ENCODE results near the gene RAC2. TPM values are rescaled to one million over a fixed set of nuclear protein-coding genes. Genes with fewer than 3 reads are reported as not detected.
"Not testable (repeated sequence)": the region's sequence is repeated elsewhere in the genome, so short reads cannot be mapped to it uniquely, and the experiment has no call there.

Gene RAC2
- total and polyA plus RNA-seq, 5 experiments from 2014 or later, result 295 to 1,115 (median 740) TPM

DNA sequence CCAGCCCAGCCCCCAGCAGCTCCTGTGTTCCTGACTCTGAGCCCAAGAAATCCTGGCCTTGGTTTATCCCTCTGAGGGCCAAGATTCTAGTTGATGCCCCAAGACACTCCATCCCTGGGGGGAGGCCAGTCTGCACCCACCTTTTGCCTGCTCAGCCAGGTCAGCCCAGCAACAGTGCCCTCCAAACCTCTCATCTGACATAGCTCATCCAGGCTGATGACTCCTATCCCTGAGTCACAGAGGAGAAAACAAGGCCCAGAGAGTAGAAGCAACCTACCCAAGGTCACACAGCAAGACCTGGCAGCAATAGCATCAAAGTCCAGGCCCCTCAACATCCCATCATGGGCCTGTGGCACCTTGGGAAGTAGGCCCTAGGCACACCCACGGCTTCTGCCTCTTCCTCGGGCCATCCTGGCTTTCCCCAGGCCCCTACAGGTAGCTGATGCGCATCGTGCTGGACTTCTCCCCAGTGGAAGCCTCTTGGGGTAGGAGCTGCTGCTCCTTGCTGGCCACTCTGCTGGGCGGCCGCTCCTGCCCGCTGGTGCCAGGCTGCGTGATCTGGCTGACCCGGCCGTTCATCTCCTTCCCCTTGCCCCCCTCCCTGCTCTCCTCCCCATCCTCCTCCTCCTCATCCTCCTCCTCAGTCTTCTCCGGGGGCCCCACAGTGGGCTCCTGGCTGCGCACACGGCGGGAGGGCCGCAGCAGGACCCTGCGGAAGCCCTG, 37.8 kb downstream of the RAC2 start:
- DNase-seq, result peak in 1 of 10 donors; percentile 47

GRCh38 chr22:37205046-37205445, 39.0 kb downstream of the RAC2 start:
- Mint-ChIP-seq H3K4me1 (peaks cover 31 to 86% (median 75%) of the 10 kb centered on the region in 4 donors), H3K9me3 (no peaks in the 10 kb centered on the region), H3K4me3 (peak overlapping the region in 2 of 10 donors; percentile 22 to 26), H3K27ac (peak overlapping the region; percentile 57 to 92 (median 80)), H3K36me3 (no peaks in the 10 kb centered on the region), H3K27me3 (no peaks in the 10 kb centered on the region)
- ATAC-seq, result no peak
- POLR2A ChIA-PET, result interaction anchor here (1.3 to 31.6 kb wide), 3 partner anchors 8 to 36 kb away, joined by 3 to 1090 read pairs (median 308); partner anchors contain the start of gene RAC2
- DNase-seq, result no peak

More for the DNA sequence above, 37.8 kb downstream of the RAC2 start:
- ATAC-seq, result no peak
- Mint-ChIP-seq H3K27ac (peak overlapping the region; percentile 49 to 92 (median 78)), H3K4me1 (peaks cover 34 to 92% (median 74%) of the 10 kb centered on the region in 4 donors), H3K27me3 (no peaks in the 10 kb centered on the region), H3K36me3 (no peaks in the 10 kb centered on the region), H3K4me3 (peak overlapping the region in 3 of 10 donors; percentile 7 to 66 (median 22)), H3K9me3 (no peaks in the 10 kb centered on the region)
- POLR2A ChIA-PET, result interaction anchor here (0.7 to 31.6 kb wide), 6 partner anchors 7 to 54 kb away, joined by 3 to 1090 read pairs (median 4); partner anchors contain the start of gene RAC2

DNA sequence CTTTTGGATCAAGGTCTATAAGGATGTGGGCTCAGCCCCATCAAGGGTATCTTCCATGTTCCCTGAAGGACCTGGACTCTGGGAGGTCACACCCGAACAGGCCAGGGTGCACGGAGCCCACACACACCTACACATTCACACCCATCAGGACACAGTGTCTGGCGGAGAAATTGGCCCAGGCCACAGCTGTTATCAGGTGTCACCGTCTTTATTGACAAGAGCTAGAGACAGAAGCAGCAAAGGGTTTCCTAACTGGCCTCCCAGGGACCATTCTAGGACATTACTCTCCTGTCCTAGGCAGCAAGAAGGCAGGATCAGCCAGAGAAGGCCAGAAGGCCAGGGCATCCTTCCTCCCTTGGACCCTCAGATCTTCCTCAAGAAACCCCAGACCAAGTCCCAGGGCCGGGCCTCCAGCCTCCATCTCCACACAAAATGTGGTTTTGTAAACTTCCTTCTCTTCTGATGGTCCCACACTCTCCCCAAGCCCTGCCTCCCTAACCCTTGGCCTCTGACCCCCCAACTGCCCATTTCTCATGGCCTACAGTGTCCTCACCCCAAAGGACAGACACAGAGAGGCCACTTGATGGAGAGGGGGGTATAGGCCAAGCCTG, 39.9 kb downstream of the RAC2 start:
- no peak overlapping the region for H3K4me3 Mint-ChIP-seq
- peak in 1 of 10 donors; percentile 36 for DNase-seq
- H3K4me1 Mint-ChIP-seq, result peaks cover 28 to 87% (median 76%) of the 10 kb centered on the region in 4 donors
- H3K36me3 Mint-ChIP-seq, result no peaks in the 10 kb centered on the region
- H3K9me3 Mint-ChIP-seq, result no peaks in the 10 kb centered on the region
- H3K27me3 Mint-ChIP-seq, result no peaks in the 10 kb centered on the region
- ATAC-seq, result no peak
- peak overlapping the region in 7 of 10 donors; percentile 53 to 84 (median 72) for H3K27ac Mint-ChIP-seq
- POLR2A ChIA-PET, result interaction anchor here (16.8 to 31.6 kb wide), 2 partner anchors 17 to 37 kb away, joined by 308 to 1090 read pairs; partner anchors contain the start of gene RAC2

DNA sequence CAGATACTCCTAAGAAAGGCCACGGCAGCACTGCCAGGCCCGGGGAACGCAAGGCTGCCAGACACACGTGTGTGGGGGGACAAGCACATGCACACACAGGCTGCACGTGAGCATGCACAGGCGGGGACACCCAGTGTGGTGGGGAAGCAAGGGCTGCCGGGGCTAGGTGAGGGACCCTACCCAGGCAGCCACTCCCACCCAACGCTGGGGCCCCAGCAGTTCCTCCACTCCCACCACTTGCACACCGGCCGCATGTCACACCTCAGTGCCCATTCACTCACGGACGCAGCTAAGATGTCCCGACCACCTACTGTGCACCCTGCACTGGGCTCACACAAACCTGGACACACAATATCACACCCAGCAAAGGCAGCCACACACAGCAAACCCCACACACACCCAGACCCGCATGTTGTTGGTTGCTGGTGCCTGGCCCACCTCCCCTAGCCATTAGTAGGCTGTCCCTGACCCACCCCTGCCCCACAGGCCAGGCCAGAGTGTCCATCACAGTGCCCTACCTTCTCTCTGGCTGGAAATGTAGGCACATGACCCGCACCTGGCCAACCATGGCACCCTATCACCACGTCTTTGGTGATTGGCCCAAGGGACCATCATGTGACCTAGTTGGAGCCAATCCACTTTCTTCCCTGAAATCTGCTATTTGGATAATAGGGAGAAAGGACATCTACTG, 40.6 kb downstream of the RAC2 start:
- H3K27me3 Mint-ChIP-seq, result no peaks in the 10 kb centered on the region
- H3K4me3 Mint-ChIP-seq, result peak overlapping the region in 1 of 10 donors; percentile 26
- no peaks in the 10 kb centered on the region for H3K36me3 Mint-ChIP-seq
- no peak for ATAC-seq
- POLR2A ChIA-PET, result interaction anchor here (16.8 to 31.6 kb wide), 2 partner anchors 17 to 38 kb away, joined by 308 to 1090 read pairs; partner anchors contain the start of gene RAC2
- H3K4me1 Mint-ChIP-seq, result peaks cover 23 to 81% (median 71%) of the 10 kb centered on the region in 4 donors
- no peaks in the 10 kb centered on the region for H3K9me3 Mint-ChIP-seq
- DNase-seq, result peak in 1 of 10 donors; percentile 48
- peak overlapping the region in 8 of 10 donors; percentile 38 to 79 (median 66) for H3K27ac Mint-ChIP-seq

DNA sequence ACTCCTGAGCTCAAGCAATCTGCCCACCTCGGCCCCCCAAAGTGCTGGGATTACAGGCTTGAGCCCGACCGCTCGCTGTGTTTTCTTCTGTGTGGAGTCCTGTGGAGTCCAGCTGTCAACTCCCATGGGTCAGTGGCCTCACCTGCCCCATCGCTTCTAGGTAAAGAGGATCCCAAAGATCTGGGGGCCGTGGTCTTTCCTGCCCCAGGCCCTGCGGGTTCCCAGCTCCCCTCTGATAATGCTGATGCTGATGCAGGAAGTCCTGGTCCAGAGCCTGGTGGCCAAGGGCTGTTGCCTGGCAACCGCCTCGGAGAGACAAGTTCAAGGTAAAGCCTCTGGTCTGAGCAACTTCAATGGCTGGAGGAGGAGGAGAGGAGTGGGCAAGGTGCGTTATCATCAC, 41.4 kb downstream of the RAC2 start:
- Mint-ChIP-seq H3K27ac (peak overlapping the region in 4 of 10 donors; percentile 37 to 81 (median 68)), H3K9me3 (no peaks in the 10 kb centered on the region), H3K4me1 (peaks cover 22 to 80% (median 71%) of the 10 kb centered on the region in 4 donors), H3K4me3 (no peak overlapping the region), H3K27me3 (no peaks in the 10 kb centered on the region), H3K36me3 (no peaks in the 10 kb centered on the region)
- ATAC-seq (no peak), DNase-seq (peak in 1 of 10 donors; percentile 28)
- POLR2A ChIA-PET, result interaction anchor here (1.1 to 31.6 kb wide), 3 partner anchors 18 to 40 kb away, joined by 3 to 1090 read pairs (median 308); partner anchors contain the start of gene RAC2

GRCh38 chr22:37202001-37202555, 42.0 kb downstream of the RAC2 start:
- H3K4me1 Mint-ChIP-seq, result peaks cover 20 to 80% (median 72%) of the 10 kb centered on the region in 4 donors
- H3K9me3 Mint-ChIP-seq, result no peaks in the 10 kb centered on the region
- POLR2A ChIA-PET, result interaction anchor here (1.1 to 31.6 kb wide), 4 partner anchors 7 to 40 kb away, joined by 3 to 1090 read pairs (median 168); partner anchors contain the start of gene RAC2
- DNase-seq, result peak in 1 of 10 donors; percentile 31
- ATAC-seq, result no peak
- H3K27me3 Mint-ChIP-seq, result no peaks in the 10 kb centered on the region
- no peaks in the 10 kb centered on the region for H3K36me3 Mint-ChIP-seq
- no peak overlapping the region for H3K4me3 Mint-ChIP-seq
- peak overlapping the region in 9 of 10 donors; percentile 13 to 81 (median 61) for H3K27ac Mint-ChIP-seq

GRCh38 chr22:37201443-37201820, 42.6 kb downstream of the RAC2 start:
- ATAC-seq, H3K9me3 Mint-ChIP-seq, H3K36me3 Mint-ChIP-seq, H3K4me3 Mint-ChIP-seq, H3K27me3 Mint-ChIP-seq: not testable (repeated sequence)
- H3K4me1 Mint-ChIP-seq, result peaks cover 17 to 81% (median 74%) of the 10 kb centered on the region in 4 donors
- H3K27ac Mint-ChIP-seq, result peak overlapping the region in 5 of 10 donors; percentile 19 to 68 (median 61)
- POLR2A ChIA-PET, result interaction anchor here (2.8 to 31.6 kb wide), 4 partner anchors 8 to 59 kb away, joined by 12 to 1090 read pairs (median 168); partner anchors contain the start of gene RAC2
- peak in 1 of 10 donors; percentile 31 for DNase-seq

GRCh38 chr22:37199760-37200108, 44.3 kb downstream of the RAC2 start:
- POLR2A ChIA-PET, result interaction anchor here (0.6 to 31.6 kb wide), 22 partner anchors 10 to 148 kb away, joined by 3 to 1090 read pairs (median 6); partner anchors contain the start of genes C1QTNF6, CYTH4, IL2RB and KCTD17
- Mint-ChIP-seq H3K36me3 (no peaks in the 10 kb centered on the region), H3K27ac (peak overlapping the region; percentile 85 to 100 (median 96)), H3K9me3 (no peaks in the 10 kb centered on the region), H3K27me3 (no peaks in the 10 kb centered on the region), H3K4me3 (peak overlapping the region; percentile 82 to 93 (median 88)), H3K4me1 (peaks cover 15 to 82% (median 75%) of the 10 kb centered on the region in 4 donors)
- no peak for DNase-seq
- peak in 1 of 2 donors; percentile 0 for ATAC-seq

DNA sequence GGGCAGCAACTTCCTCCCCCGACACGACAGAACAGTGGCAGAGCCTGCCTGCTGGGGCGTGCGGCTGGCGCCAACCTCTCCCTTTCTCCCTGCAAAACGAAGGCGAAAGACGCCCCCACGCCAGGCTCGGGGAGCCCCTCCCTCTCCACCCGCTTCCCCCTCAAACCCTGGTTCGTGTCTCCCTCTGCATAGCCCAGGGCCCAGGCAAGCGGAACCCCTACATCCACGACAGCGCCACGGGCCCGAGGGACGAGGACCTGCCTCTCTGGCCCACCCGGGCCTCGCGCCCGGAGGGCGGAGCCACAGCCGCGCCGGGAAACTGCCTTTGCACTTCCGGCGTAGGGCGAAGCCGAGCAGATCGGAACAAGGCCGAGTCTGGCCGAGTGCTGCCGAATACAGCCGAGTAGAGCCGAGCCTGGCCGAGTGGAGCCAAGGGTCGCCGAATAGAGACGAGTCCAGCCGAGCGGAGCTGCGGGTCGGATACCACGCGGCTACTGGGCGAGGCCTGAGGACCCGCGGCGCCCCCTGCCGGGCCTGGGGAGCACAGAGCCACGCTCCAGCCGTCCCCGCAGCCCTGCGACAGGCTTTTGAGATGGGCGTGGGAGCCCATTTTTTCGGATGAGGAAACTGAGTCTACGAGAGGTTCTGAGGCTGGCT, 44.8 kb downstream of the RAC2 start:
- POLR2A ChIA-PET, result interaction anchor here (0.6 to 31.6 kb wide), 23 partner anchors 10 to 222 kb away, joined by 3 to 1090 read pairs (median 5); partner anchors contain the start of genes C1QTNF6, CYTH4, IL2RB and KCTD17
- Mint-ChIP-seq H3K4me3 (peak overlapping the region; percentile 82 to 93 (median 88)), H3K27ac (peak overlapping the region; percentile 85 to 100 (median 96)), H3K9me3 (no peaks in the 10 kb centered on the region), H3K4me1 (peaks cover 15 to 82% (median 76%) of the 10 kb centered on the region in 4 donors), H3K36me3 (no peaks in the 10 kb centered on the region), H3K27me3 (no peaks in the 10 kb centered on the region)
- ATAC-seq (peak; percentile 91 to 94), DNase-seq (peak; percentile 95 to 100 (median 99))

GRCh38 chr22:37198258-37199102, 45.6 kb downstream of the RAC2 start:
- peaks cover 19 to 83% (median 77%) of the 10 kb centered on the region in 4 donors for H3K4me1 Mint-ChIP-seq
- peak overlapping the region; percentile 96 to 100 (median 97) for H3K27ac Mint-ChIP-seq
- peak; percentile 81 to 94 (median 90) for DNase-seq
- POLR2A ChIA-PET, result interaction anchor here (1.0 to 31.6 kb wide), 20 partner anchors 11 to 422 kb away, joined by 3 to 1090 read pairs (median 6); partner anchors contain the start of genes C1QTNF6, IFT27, IL2RB and KCTD17
- H3K27me3 Mint-ChIP-seq, result no peaks in the 10 kb centered on the region
- H3K9me3 Mint-ChIP-seq, result no peaks in the 10 kb centered on the region
- ATAC-seq, result peak; percentile 46
- H3K4me3 Mint-ChIP-seq, result peak overlapping the region; percentile 82 to 93 (median 88)
- H3K36me3 Mint-ChIP-seq, result no peaks in the 10 kb centered on the region
